ENCODE data around the gene STAT3.

STAT3 gene

GRCh38 chr17:42272162-42272907, 115.9 kb downstream of the STAT3 start:
- TF ChIP-seq CTCF (conservative IDR thresholded peaks at IDR 0.05; ENCODE audit: low read depth, low read length), result no peak
- H3K4me3 ChIP-seq (ENCODE audit: low read depth, low read length), result no peak overlapping the region
- DNase-seq (ENCODE audit: low read depth), result no peak

GRCh38 chr17:42271779-42272035, 116.5 kb downstream of the STAT3 start:
- DNase-seq (ENCODE audit: low read depth), result no peak
- no peak for TF ChIP-seq CTCF (conservative IDR thresholded peaks at IDR 0.05; ENCODE audit: low read depth, low read length)
- H3K4me3 ChIP-seq (ENCODE audit: low read depth, low read length), result no peak overlapping the region

GRCh38 chr17:42271006-42271778, 117.0 kb downstream of the STAT3 start:
- no peak for DNase-seq (ENCODE audit: low read depth)
- no peak for TF ChIP-seq CTCF (conservative IDR thresholded peaks at IDR 0.05; ENCODE audit: low read depth, low read length)
- H3K4me3 ChIP-seq (ENCODE audit: low read depth, low read length), result no peak overlapping the region

- TF ChIP-seq CTCF (conservative IDR thresholded peaks at IDR 0.05; ENCODE audit: low read depth, low read length), result no peak
- no peak for DNase-seq (ENCODE audit: low read depth)
- H3K4me3 ChIP-seq (ENCODE audit: low read depth, low read length), result no peak overlapping the region
These were observed 117.6 kb downstream of the STAT3 start for GRCh38 chr17:42270596-42270995.

- no peak overlapping the region for H3K4me3 ChIP-seq (ENCODE audit: low read depth, low read length)
- no peak for TF ChIP-seq CTCF (conservative IDR thresholded peaks at IDR 0.05; ENCODE audit: low read depth, low read length)
- peak; percentile 59 for DNase-seq (ENCODE audit: low read depth)
These were observed 118.1 kb downstream of the STAT3 start for GRCh38 chr17:42270170-42270535.

- TF ChIP-seq CTCF (conservative IDR thresholded peaks at IDR 0.05; ENCODE audit: low read depth, low read length), result no peak
- DNase-seq (ENCODE audit: low read depth), result no peak
- no peak overlapping the region for H3K4me3 ChIP-seq (ENCODE audit: low read depth, low read length)
These were observed 120.0 kb downstream of the STAT3 start for GRCh38 chr17:42268236-42268635.

Measured in choroid plexus epithelial cell (primary cell).